ENCODE measurements around the gene SHROOM2.

- no peak for TF ChIP-seq TAF1 (IDR thresholded peaks at IDR 0.05; ENCODE audit: low read depth, low read length)
- no peak for TF ChIP-seq POLR2A (IDR thresholded peaks at IDR 0.05; ENCODE audit: low read depth, low read length)
- TF ChIP-seq SPI1 (IDR thresholded peaks at IDR 0.05; ENCODE audit: low read depth, low read length) = no peak
- no peak for TF ChIP-seq POLR2AphosphoS5 (IDR thresholded peaks at IDR 0.05; ENCODE audit: low read depth, low read length)
Measured at GRCh38 chrX:9805956-9806355, 19.7 kb downstream of the SHROOM2 start.
